CD4-positive, alpha-beta T cell (primary cell): ENCODE results near the gene RRAS2. TPM values are rescaled to one million over a fixed set of nuclear protein-coding genes. Genes with fewer than 3 reads are reported as not detected.

Source experiments
- ATAC-seq: fragments of 200-7000 bp; cut with Tn5 transposase; one replicate; pipeline ENCODE4 v1.10.0; 2022; ENCODE audit warnings: mild to moderate bottlenecking; ENCODE audit not compliant: poor library complexity
- CTCF ChIA-PET: fragments of 350-600 bp; sonication (Branson Sonifier 250); formaldehyde crosslinking; loops from one replicate; lab custom pipeline; 2021; ENCODE audit warnings: antibody characterized with exemption, inconsistent platforms; lab: Charles Lee
- POLR2A ChIA-PET: fragments of 350-600 bp; sonication (Branson Sonifier 250); formaldehyde crosslinking; loops from one replicate; lab custom pipeline; 2021; ENCODE audit warnings: antibody characterized with exemption, inconsistent platforms; lab: Charles Lee
- DNase-seq, 14 experiments: peaks; one replicate each; pipeline ENCODE4 v3.0.0-alpha.2; 2013 to 2020; ENCODE audit warnings: mixed read lengths in 2 of 14
- H3K27ac ChIP-seq, 2 donors: one replicate each; pipeline versions ENCODE4 v1.5.1 to v1.7.0; 2013; ENCODE audit warnings: low read length in 2 of 2, low read depth in 1 of 2, mild to moderate bottlenecking in 1 of 2
- H3K27me3 ChIP-seq, 2 experiments: 1 replicate in 1 of 2; 2 replicates in 1 of 2; pipeline versions ENCODE4 v1.6.1 to v1.7.0; 2013; ENCODE audit warnings: low read length in 2 of 2, control low read depth in 1 of 2, mild to moderate bottlenecking in 1 of 2, moderate library complexity in 1 of 2; ENCODE audit not compliant: insufficient read depth in 2 of 2, control insufficient read depth in 1 of 2
- H3K36me3 ChIP-seq: one replicate; pipeline ENCODE4 v1.6.1; 2013; ENCODE audit warnings: low read length, control low read depth; ENCODE audit not compliant: insufficient read depth
- H3K4me1 ChIP-seq: one replicate; pipeline ENCODE4 v1.6.1; 2013; ENCODE audit warnings: low read length, control low read depth; ENCODE audit not compliant: insufficient read depth
- H3K4me3 ChIP-seq: one replicate; pipeline ENCODE4 v1.5.1; 2013; ENCODE audit warnings: mild to moderate bottlenecking, low read length, moderate library complexity
- H3K9me3 ChIP-seq, 2 experiments: 1 replicate in 1 of 2; 2 replicates in 1 of 2; pipeline versions ENCODE4 v1.6.1 to v1.7.0; 2013; ENCODE audit warnings: low read length in 2 of 2, mild to moderate bottlenecking in 2 of 2, control low read depth in 1 of 2, moderate library complexity in 1 of 2; ENCODE audit not compliant: control insufficient read depth in 1 of 2, insufficient read depth in 1 of 2
- H3K27ac Mint-ChIP-seq: one replicate; pipeline ENCODE4 v1.8.0; 2020; ENCODE audit warnings: mixed read lengths
- H3K27me3 Mint-ChIP-seq: one replicate; pipeline ENCODE4 v1.8.0; 2021; ENCODE audit warnings: mixed read lengths
- H3K36me3 Mint-ChIP-seq: one replicate; pipeline ENCODE4 v1.8.0; 2021; ENCODE audit warnings: low read depth, mixed read lengths
- H3K4me1 Mint-ChIP-seq: one replicate; pipeline ENCODE4 v1.8.0; 2021; ENCODE audit warnings: low read depth, mixed read lengths
- H3K4me3 Mint-ChIP-seq: one replicate; pipeline ENCODE4 v1.8.0; 2020; ENCODE audit warnings: mild to moderate bottlenecking, mixed read lengths
- H3K9me3 Mint-ChIP-seq: one replicate; pipeline ENCODE4 v1.8.0; 2020; ENCODE audit warnings: mixed read lengths
- CTCF ChIP-seq: fragments of 200-600 bp; IDR thresholded peaks from one replicate; pipeline ENCODE4 v1.8.0; 2022; ENCODE audit warnings: antibody characterized with exemption, mild to moderate bottlenecking
- intact Hi-C, 2 experiments: fragments of 100-400 bp; cut with DNase I in 1 of 2; cut with micrococcal nuclease in 1 of 2; formaldehyde crosslinking; loops; one replicate each; pipeline versions ENCODE4 v1.15.1 to v1.9.0; 2023 to 2025; cut with DNase I, micrococcal nuclease
- total RNA-seq, 174 experiments: library from RNA in 2 of 174; stranded (reverse) in 2 of 174; gene quantifications; one replicate each; pipeline ENCODE4 v1.2.3 and lab custom pipeline; 2021 to 2026

Gene RRAS2
- total RNA-seq, 2 experiments from 2014 or later: 20.7 to 21.2 TPM

DNA sequence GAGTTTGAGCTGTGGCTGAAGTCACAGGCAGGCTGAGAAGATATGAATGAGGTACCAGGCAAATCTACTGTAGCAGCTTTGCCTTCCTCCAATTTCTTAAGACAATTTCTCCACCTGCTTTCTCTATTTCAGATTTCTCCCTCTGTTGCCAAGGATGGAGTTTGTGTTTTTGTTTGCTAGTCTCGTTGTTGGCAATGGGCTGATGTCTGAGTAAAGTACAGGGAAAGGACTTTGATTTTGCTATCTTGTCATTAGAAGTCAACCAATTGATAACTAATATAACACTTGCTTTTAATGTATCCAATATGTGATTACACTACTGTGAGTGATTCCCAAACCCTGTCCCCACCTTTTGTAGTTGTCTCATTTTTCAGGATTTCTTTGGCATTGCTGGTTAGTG lies 40.1 kb upstream of the RRAS2 start:
- no peak overlapping the region for H3K4me3 ChIP-seq
- DNase-seq (no peak), ATAC-seq (no peak)
- no peak for TF ChIP-seq CTCF
- Mint-ChIP-seq H3K9me3 (no peaks in the 10 kb centered on the region), H3K27ac (no peak overlapping the region), H3K4me1 (no peaks in the 10 kb centered on the region), H3K27me3 (no peaks in the 10 kb centered on the region), H3K36me3 (no peaks in the 10 kb centered on the region), H3K4me3 (no peak overlapping the region)
- ChIA-PET CTCF (no interaction called here), POLR2A (no interaction called here)
- H3K4me1 ChIP-seq: peaks cover 1% of the 10 kb centered on the region
- intact Hi-C loops: no loop called here
- H3K27me3 ChIP-seq: no peaks in the 10 kb centered on the region
- no peaks in the 10 kb centered on the region for H3K36me3 ChIP-seq
- no peaks in the 10 kb centered on the region for H3K9me3 ChIP-seq
- no peak overlapping the region for H3K27ac ChIP-seq

DNA sequence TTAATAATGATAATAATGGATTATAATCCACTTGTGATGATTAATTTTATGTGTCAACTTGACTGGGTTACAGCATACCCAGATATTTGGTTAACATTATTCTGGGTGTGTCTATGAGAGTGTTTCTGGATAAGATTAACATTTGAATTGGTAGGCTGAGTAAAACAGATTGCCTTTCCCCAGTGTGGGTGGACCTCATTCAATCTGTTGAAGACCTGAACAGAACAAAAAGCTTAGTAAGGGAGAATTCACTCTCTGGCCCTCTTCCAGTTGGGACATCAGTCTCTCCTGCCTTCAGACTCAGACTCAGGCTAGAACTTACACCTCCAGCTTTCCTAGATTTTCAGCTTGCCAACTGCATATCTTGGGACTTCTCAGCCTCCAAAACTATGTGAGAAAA lies 37.3 kb upstream of the RRAS2 start:
- no peak for TF ChIP-seq CTCF
- Mint-ChIP-seq H3K4me3 (no peak overlapping the region), H3K36me3 (no peaks in the 10 kb centered on the region), H3K9me3 (no peaks in the 10 kb centered on the region), H3K4me1 (peaks cover 4% of the 10 kb centered on the region), H3K27ac (no peak overlapping the region), H3K27me3 (no peaks in the 10 kb centered on the region)
- DNase-seq (no peak), ATAC-seq (no peak)
- ChIA-PET POLR2A (no interaction called here), CTCF (no interaction called here)
- Histone ChIP-seq H3K27me3 (no peaks in the 10 kb centered on the region), H3K4me1 (peaks cover 5% of the 10 kb centered on the region), H3K27ac (no peak overlapping the region), H3K4me3 (no peak overlapping the region), H3K9me3 (no peaks in the 10 kb centered on the region), H3K36me3 (no peaks in the 10 kb centered on the region)
- intact Hi-C loops: no loop called here

DNA sequence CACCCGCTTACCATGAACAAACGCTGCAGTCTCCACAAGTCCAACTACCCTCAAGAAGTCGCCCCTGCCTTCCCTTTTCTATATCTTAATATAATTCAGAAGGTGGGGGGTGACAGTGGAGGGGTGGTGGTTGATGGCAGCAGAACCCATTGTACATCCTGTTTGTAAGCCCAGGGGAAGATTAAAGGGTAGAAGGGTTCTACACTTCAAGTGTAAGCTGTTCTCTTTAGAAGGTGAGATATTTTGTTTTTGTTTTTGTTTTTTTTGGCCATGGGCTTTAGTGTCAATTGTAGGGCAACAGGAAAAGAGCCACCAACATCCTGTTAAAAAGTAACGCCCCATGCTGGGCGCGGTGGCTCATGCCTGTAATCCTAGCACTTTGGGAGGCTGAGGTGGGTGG lies 34.9 kb upstream of the RRAS2 start:
- Histone ChIP-seq H3K27me3 (no peaks in the 10 kb centered on the region), H3K27ac (no peak overlapping the region), H3K9me3 (no peaks in the 10 kb centered on the region), H3K4me1 (peaks cover 5% of the 10 kb centered on the region), H3K36me3 (no peaks in the 10 kb centered on the region), H3K4me3 (no peak overlapping the region)
- H3K4me3 Mint-ChIP-seq: no peak overlapping the region
- H3K27me3 Mint-ChIP-seq: no peaks in the 10 kb centered on the region
- ChIA-PET CTCF (no interaction called here), POLR2A (no interaction called here)
- DNase-seq (peak in 1 of 14 experiments; percentile 57), ATAC-seq (no peak)
- no peaks in the 10 kb centered on the region for H3K36me3 Mint-ChIP-seq
- intact Hi-C loops: no loop called here
- H3K4me1 Mint-ChIP-seq: peaks cover 4% of the 10 kb centered on the region
- H3K9me3 Mint-ChIP-seq: no peaks in the 10 kb centered on the region
- no peak for TF ChIP-seq CTCF
- H3K27ac Mint-ChIP-seq: no peak overlapping the region
